Bronchial epithelial cell (primary cell): Measurements from ENCODE around the gene EML1. TPM values are rescaled to one million over a fixed set of nuclear protein-coding genes. Genes with fewer than 3 reads are reported as not detected.

Experiments
- DNase-seq: peaks from one replicate; pipeline ENCODE4 v3.0.0-alpha.2; 2010; ENCODE audit warnings: low read depth
- FAIRE-seq: peaks from 2 replicates; lab custom pipeline; 2011; peaks lifted over from hg19 to GRCh38; lab: Jason Lieb, UNC
- H3K27me3 ChIP-seq: 2 replicates; pipeline ENCODE4 v1.5.1; 2011; ENCODE audit warnings: low read length; ENCODE audit not compliant: control insufficient read depth, insufficient read depth
- H3K36me3 ChIP-seq: 2 replicates; pipeline ENCODE4 v1.5.1; 2011; ENCODE audit warnings: low read length; ENCODE audit not compliant: control insufficient read depth, insufficient read depth
- H3K4me3 ChIP-seq: 2 replicates; pipeline ENCODE4 v1.5.1; 2011; ENCODE audit warnings: mild to moderate bottlenecking, low read depth, low read length, control low read depth
- CTCF ChIP-seq: IDR thresholded peaks from 2 replicates; pipeline ENCODE4 v1.5.1; 2011; ENCODE audit warnings: mild to moderate bottlenecking, moderate library complexity, low read length, control low read depth, inconsistent platforms; ENCODE audit not compliant: insufficient read depth, severe bottlenecking
- total RNA-seq: library from RNA; depleted of rRNA; stranded (reverse); fragments of >200 nt; gene quantifications from 2 replicates; pipeline ENCODE4 v1.2.1, GENCODE V29; 2014

The EML1 gene
- total RNA-seq, 1 donor from 2014 or later = 1.8 TPM

GRCh38 chr14:99789581-99789980 lies 3.6 kb upstream of the EML1 start:
- Histone ChIP-seq H3K4me3 (no peak overlapping the region), H3K36me3 (no peaks in the 10 kb centered on the region), H3K27me3 (no peaks in the 10 kb centered on the region)
- no peak for TF ChIP-seq CTCF
- DNase-seq (no peak), FAIRE-seq (no peak)

- H3K36me3 ChIP-seq = no peaks in the 10 kb centered on the region
- H3K27me3 ChIP-seq = no peaks in the 10 kb centered on the region
- no peak overlapping the region for H3K4me3 ChIP-seq
- TF ChIP-seq CTCF = no peak
- FAIRE-seq (no peak), DNase-seq (no peak)
Observed at GRCh38 chr14:99790201-99790977, 2.8 kb upstream of the EML1 start.

GRCh38 chr14:99790978-99791376 lies 2.2 kb upstream of the EML1 start:
- DNase-seq = peak; percentile 51
- FAIRE-seq = no peak
- H3K36me3 ChIP-seq = no peaks in the 10 kb centered on the region
- no peaks in the 10 kb centered on the region for H3K27me3 ChIP-seq
- no peak for TF ChIP-seq CTCF
- no peak overlapping the region for H3K4me3 ChIP-seq

- no peak for FAIRE-seq
- Histone ChIP-seq H3K4me3 (no peak overlapping the region), H3K27me3 (no peaks in the 10 kb centered on the region), H3K36me3 (no peaks in the 10 kb centered on the region)
- DNase-seq = no peak
- no peak for TF ChIP-seq CTCF
Observed at GRCh38 chr14:99791476-99792209, 1.6 kb upstream of the EML1 start.

GRCh38 chr14:99792210-99792535 lies 1.0 kb upstream of the EML1 start:
- DNase-seq (no peak), FAIRE-seq (no peak)
- no peak for TF ChIP-seq CTCF
- Histone ChIP-seq H3K36me3 (no peaks in the 10 kb centered on the region), H3K27me3 (no peaks in the 10 kb centered on the region), H3K4me3 (no peak overlapping the region)
